ENCODE measurements around the gene POLA2.

GRCh38 chr11:65213322-65214211 lies 48.2 kb upstream of the POLA2 start:
- TF ChIP-seq CTCF (IDR thresholded peaks at IDR 0.05) (no peak), POLR2A (IDR thresholded peaks at IDR 0.05) (no peak)

All from esophagus squamous epithelium (tissue), 4 donors.